Liver (tissue), 9 donors: ENCODE data around the gene GPR82. TPM values are rescaled to one million over a fixed set of nuclear protein-coding genes. Genes with fewer than 3 reads are reported as not detected.

Source experiments
- DNase-seq: peaks from one replicate; pipeline ENCODE4 v3.0.0-alpha.2; 2017; ENCODE audit warnings: low spot score
- H3K27ac ChIP-seq, 2 donors: one replicate each; pipeline ENCODE4 v1.7.0; 2013; ENCODE audit warnings: inconsistent platforms in 2 of 2, low read length in 2 of 2, control low read depth in 1 of 2, low read depth in 1 of 2, mild to moderate bottlenecking in 1 of 2
- H3K27me3 ChIP-seq, 4 donors: one replicate each; pipeline versions ENCODE4 v1.6.1 to v1.7.0; 2013; ENCODE audit warnings: low read length in 3 of 4, inconsistent platforms in 1 of 4, mild to moderate bottlenecking in 1 of 4, moderate library complexity in 1 of 4; ENCODE audit not compliant: control insufficient read depth in 4 of 4, insufficient read depth in 4 of 4
- H3K36me3 ChIP-seq, 4 donors: one replicate each; pipeline versions ENCODE4 v1.6.1 to v1.7.0; 2013; ENCODE audit warnings: low read length in 3 of 4, mild to moderate bottlenecking in 3 of 4, low read depth in 1 of 4, moderate library complexity in 1 of 4; ENCODE audit not compliant: control insufficient read depth in 4 of 4, insufficient read depth in 3 of 4
- H3K4me1 ChIP-seq, 4 donors: one replicate each; pipeline versions ENCODE4 v1.6.1 to v1.7.0; 2013; ENCODE audit warnings: low read length in 3 of 4, mild to moderate bottlenecking in 3 of 4, moderate library complexity in 1 of 4; ENCODE audit not compliant: control insufficient read depth in 4 of 4, insufficient read depth in 4 of 4
- H3K4me3 ChIP-seq, 3 donors: one replicate each; pipeline versions ENCODE4 v1.6.1 to v1.7.0; 2013; ENCODE audit warnings: low read length in 3 of 3, control low read depth in 1 of 3, low read depth in 1 of 3, mild to moderate bottlenecking in 1 of 3
- H3K9ac ChIP-seq, 2 donors: one replicate each; pipeline ENCODE4 v1.7.0; 2013; ENCODE audit warnings: low read length in 2 of 2, mild to moderate bottlenecking in 2 of 2, moderate library complexity in 2 of 2, control low read depth in 1 of 2, low read depth in 1 of 2
- H3K9me3 ChIP-seq, 4 donors: one replicate each; pipeline versions ENCODE4 v1.6.1 to v1.7.0; 2013; ENCODE audit warnings: low read length in 3 of 4; ENCODE audit not compliant: control insufficient read depth in 4 of 4
- EGR1 ChIP-seq, 2 donors: IDR thresholded peaks; 2 replicates each; pipeline ENCODE4 v1.6.1; 2016 to 2018; ENCODE audit warnings: antibody characterized with exemption in 2 of 2, low read depth in 2 of 2
- FOXA1 ChIP-seq: IDR thresholded peaks from 2 replicates; pipeline ENCODE4 v1.6.1; 2016; ENCODE audit warnings: antibody characterized with exemption
- FOXA2 ChIP-seq: IDR thresholded peaks from 2 replicates; pipeline ENCODE4 v1.6.1; 2016; ENCODE audit warnings: antibody characterized with exemption
- GABPA ChIP-seq, 2 donors: IDR thresholded peaks in 1 of 2; conservative IDR thresholded peaks in 1 of 2; 2 replicates each; pipeline ENCODE4 v1.6.1; 2016; ENCODE audit warnings: antibody characterized with exemption in 2 of 2, mild to moderate bottlenecking in 1 of 2, moderate library complexity in 1 of 2
- HNF4A ChIP-seq, 2 donors: conservative IDR thresholded peaks; 2 replicates each; pipeline ENCODE4 v1.6.1; 2016; ENCODE audit warnings: antibody characterized with exemption in 2 of 2, mild to moderate bottlenecking in 2 of 2
- HNF4G ChIP-seq: IDR thresholded peaks from 2 replicates; pipeline ENCODE4 v1.6.1; 2016; ENCODE audit warnings: antibody characterized with exemption
- JUND ChIP-seq, 2 donors: IDR thresholded peaks; 2 replicates each; pipeline ENCODE4 v1.6.1; 2016; ENCODE audit warnings: antibody characterized with exemption in 2 of 2
- NR2F2 ChIP-seq: IDR thresholded peaks from 2 replicates; pipeline ENCODE4 v1.6.1; 2016; ENCODE audit warnings: antibody characterized with exemption
- RAD21 ChIP-seq, 2 donors: IDR thresholded peaks; 2 replicates each; pipeline ENCODE4 v1.6.1; 2016; ENCODE audit warnings: antibody characterized with exemption in 2 of 2, mild to moderate bottlenecking in 2 of 2
- REST ChIP-seq: IDR thresholded peaks from 2 replicates; pipeline ENCODE4 v1.6.1; 2016; ENCODE audit warnings: antibody characterized with exemption, mild to moderate bottlenecking
- RXRA ChIP-seq, 2 donors: IDR thresholded peaks; 2 replicates each; pipeline ENCODE4 v1.6.1; 2017 to 2018; ENCODE audit warnings: antibody characterized with exemption in 2 of 2, mild to moderate bottlenecking in 1 of 2
- SP1 ChIP-seq: IDR thresholded peaks from 2 replicates; pipeline ENCODE4 v1.6.1; 2018; ENCODE audit warnings: antibody characterized with exemption, mild to moderate bottlenecking
- TAF1 ChIP-seq: conservative IDR thresholded peaks from 2 replicates; pipeline ENCODE4 v1.6.1; 2016; ENCODE audit warnings: antibody characterized with exemption, mild to moderate bottlenecking
- YY1 ChIP-seq: IDR thresholded peaks from 2 replicates; pipeline ENCODE4 v1.6.1; 2016; ENCODE audit warnings: antibody characterized with exemption, mild to moderate bottlenecking
- WGBS: extraction: QIAGEN DNeasy Blood & Tissue Kit; methylation state at CpG from one replicate; pipeline ENCODE4 v1.1.7; 2013; 5-methylcytosine and 5-hydroxymethylcytosine counted together
- polyA plus RNA-seq, 2 donors: library from polyadenylated mRNA; stranded (reverse) in 1 of 2; unstranded in 1 of 2; fragments of 200-250 nt in 1 of 2; fragments of >200 nt in 1 of 2; fragmentation: Nextera tagmentation in 1 of 2; extraction: Ambion mirVana in 1 of 2; gene quantifications; one replicate each; pipeline versions ENCODE4 v1.2.1 to v1.2.3, GENCODE V29; 2013 to 2015
- total RNA-seq, 2 donors: library from RNA; depleted of rRNA; stranded (reverse); fragments of >200 nt; gene quantifications; one replicate each; pipeline ENCODE4 v1.2.3, GENCODE V29; 2014
- TF ChIP-seq, protein P1 (sequence below): IDR thresholded peaks from 2 replicates; pipeline ENCODE4 v1.6.1; 2016; ENCODE audit warnings: antibody characterized with exemption
- TF ChIP-seq, protein P2 (sequence below): fragments of 150-350 bp; IDR thresholded peaks from 2 replicates; pipeline ENCODE4 v1.5.1; 2017; ENCODE audit warnings: improper control_type of control experiment, low read depth, low read length; ENCODE audit not compliant: missing input control
- TF ChIP-seq, protein P3 (sequence below): IDR thresholded peaks from 2 replicates; pipeline ENCODE4 v1.6.1; 2016; ENCODE audit warnings: antibody characterized with exemption
- donor health status: healthy.
- donor health status: healthy.
- donor health status: healthy.
- donor health status: healthy.
- donor health status: healthy.

Gene GPR82
- total and polyA plus RNA-seq, 4 donors: 0.14 to 0.67 (median 0.60) TPM

GRCh38 chrX:41759817-41760216 lies 35.8 kb downstream of the GPR82 start (continued):
- TF ChIP-seq, protein P1, sequence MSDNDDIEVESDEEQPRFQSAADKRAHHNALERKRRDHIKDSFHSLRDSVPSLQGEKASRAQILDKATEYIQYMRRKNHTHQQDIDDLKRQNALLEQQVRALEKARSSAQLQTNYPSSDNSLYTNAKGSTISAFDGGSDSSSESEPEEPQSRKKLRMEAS: no peak
- no peak for TF ChIP-seq RXRA (IDR thresholded peaks at IDR 0.05)
- no peak for TF ChIP-seq FOXA2

- Histone ChIP-seq H3K27ac (peak overlapping the region; percentile 77 to 88), H3K4me1 (peaks cover 0 to 4% (median 2%) of the 10 kb centered on the region in 4 donors), H3K27me3 (no peaks in the 10 kb centered on the region), H3K9me3 (no peaks in the 10 kb centered on the region), H3K9ac (no peak overlapping the region), H3K4me3 (no peak overlapping the region), H3K36me3 (no peaks in the 10 kb centered on the region)
- no peak for TF ChIP-seq HNF4G
- no peak for TF ChIP-seq GABPA (IDR thresholded peaks at IDR 0.05 in 1 of 2, conservative IDR thresholded peaks at IDR 0.05 in 1 of 2)
- no peak for TF ChIP-seq NR2F2
- TF ChIP-seq JUND (IDR thresholded peaks at IDR 0.05): peak; percentile 69 to 84
- peak in 1 of 2 donors; percentile 33 for TF ChIP-seq HNF4A (conservative IDR thresholded peaks at IDR 0.05)
- TF ChIP-seq RXRA (IDR thresholded peaks at IDR 0.05): peak in 1 of 2 donors; percentile 23
- peak; percentile 49 for TF ChIP-seq YY1
- TF ChIP-seq EGR1 (IDR thresholded peaks at IDR 0.05; ENCODE audit: low read depth in 2 of 2): no peak
- TF ChIP-seq SP1: no peak
- TF ChIP-seq FOXA1: no peak
- TF ChIP-seq TAF1: no peak
- WGBS: 26% methylated on average over 3 of the region's 3 CpGs
- DNase-seq: no peak
Observed at GRCh38 chrX:41761169-41761568, 37.2 kb downstream of the GPR82 start.

GRCh38 chrX:41761702-41762101 lies 37.7 kb downstream of the GPR82 start:
- Histone ChIP-seq H3K27me3 (no peaks in the 10 kb centered on the region), H3K9ac (no peak overlapping the region), H3K4me1 (peaks cover 0 to 4% (median 2%) of the 10 kb centered on the region in 4 donors), H3K36me3 (no peaks in the 10 kb centered on the region), H3K4me3 (no peak overlapping the region), H3K9me3 (no peaks in the 10 kb centered on the region), H3K27ac (peak overlapping the region; percentile 77 to 88)
- DNase-seq: no peak
- TF ChIP-seq GABPA (IDR thresholded peaks at IDR 0.05 in 1 of 2, conservative IDR thresholded peaks at IDR 0.05 in 1 of 2) (no peak), REST (no peak), RAD21 (IDR thresholded peaks at IDR 0.05) (no peak), NR2F2 (no peak), HNF4G (no peak), YY1 (no peak)
- TF ChIP-seq, protein P2, sequence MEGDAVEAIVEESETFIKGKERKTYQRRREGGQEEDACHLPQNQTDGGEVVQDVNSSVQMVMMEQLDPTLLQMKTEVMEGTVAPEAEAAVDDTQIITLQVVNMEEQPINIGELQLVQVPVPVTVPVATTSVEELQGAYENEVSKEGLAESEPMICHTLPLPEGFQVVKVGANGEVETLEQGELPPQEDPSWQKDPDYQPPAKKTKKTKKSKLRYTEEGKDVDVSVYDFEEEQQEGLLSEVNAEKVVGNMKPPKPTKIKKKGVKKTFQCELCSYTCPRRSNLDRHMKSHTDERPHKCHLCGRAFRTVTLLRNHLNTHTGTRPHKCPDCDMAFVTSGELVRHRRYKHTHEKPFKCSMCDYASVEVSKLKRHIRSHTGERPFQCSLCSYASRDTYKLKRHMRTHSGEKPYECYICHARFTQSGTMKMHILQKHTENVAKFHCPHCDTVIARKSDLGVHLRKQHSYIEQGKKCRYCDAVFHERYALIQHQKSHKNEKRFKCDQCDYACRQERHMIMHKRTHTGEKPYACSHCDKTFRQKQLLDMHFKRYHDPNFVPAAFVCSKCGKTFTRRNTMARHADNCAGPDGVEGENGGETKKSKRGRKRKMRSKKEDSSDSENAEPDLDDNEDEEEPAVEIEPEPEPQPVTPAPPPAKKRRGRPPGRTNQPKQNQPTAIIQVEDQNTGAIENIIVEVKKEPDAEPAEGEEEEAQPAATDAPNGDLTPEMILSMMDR: no peak
- TF ChIP-seq, protein P3, sequence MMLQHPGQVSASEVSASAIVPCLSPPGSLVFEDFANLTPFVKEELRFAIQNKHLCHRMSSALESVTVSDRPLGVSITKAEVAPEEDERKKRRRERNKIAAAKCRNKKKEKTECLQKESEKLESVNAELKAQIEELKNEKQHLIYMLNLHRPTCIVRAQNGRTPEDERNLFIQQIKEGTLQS: no peak
